ENCODE data around the gene TPCN1. TPM values are rescaled to one million over a fixed set of nuclear protein-coding genes. Genes with fewer than 3 reads are reported as not detected.
A peak's percentile ranks its signal among the peaks of the same experiment; 100 is the strongest.

The TPCN1 gene
- total RNA-seq, 1 experiment from 2014 or later = 13.5 TPM

GRCh38 chr12:113252494-113252893 lies 31.2 kb downstream of the TPCN1 start:
- no peaks in the 10 kb centered on the region for H3K23me2 ChIP-seq (ENCODE audit: insufficient read length, low read depth, low read length, poor library complexity, severe bottlenecking)
- no peak overlapping the region for H2BK15ac ChIP-seq (ENCODE audit: low read depth, low read length)
- H3K9ac ChIP-seq (ENCODE audit: extremely low read depth, insufficient read length, low read length) = no peak overlapping the region
- no peak overlapping the region for H4K8ac ChIP-seq (replicated peaks; ENCODE audit: insufficient read length, low read depth, low read length)
- H3K56ac ChIP-seq (ENCODE audit: insufficient read length, low read depth, low read length) = no peak overlapping the region
- no peak overlapping the region for H2AK5ac ChIP-seq (ENCODE audit: insufficient read length, low read length)
- H3T11ph ChIP-seq (ENCODE audit: low read length) = no peak overlapping the region
- no peak overlapping the region for H3K4me2 ChIP-seq (ENCODE audit: insufficient read depth, insufficient read length, low read length)
- peaks cover 0 to 11% (median 0%) of the 10 kb centered on the region in 3 experiments; a peak in 3 of 7 replicates for H3K36me3 Mint-ChIP-seq (ENCODE audit: insufficient read depth in 1 of 3, low read depth in 3 of 3)
- H2AFZ ChIP-seq (ENCODE audit: low read length) = no peak overlapping the region
- no peak overlapping the region for H3K4me3 Mint-ChIP-seq
- H4K5ac ChIP-seq (ENCODE audit: insufficient read length, low read depth, low read length) = no peak overlapping the region
- H3K27ac ChIP-seq (ENCODE audit: insufficient read length, low read depth, low read length) = no peak overlapping the region
- peaks cover 12 to 13% of the 10 kb centered on the region in 2 experiments for H3K4me1 Mint-ChIP-seq
- H3K27me3 ChIP-seq (ENCODE audit: insufficient read depth, low read length) = no peaks in the 10 kb centered on the region
- H3K27ac Mint-ChIP-seq = 0 out of 7 replicates have a peak overlapping the region, but pooled peaks of 1 of the 3 experiments have one; percentile 24
- no peak overlapping the region for H3K14ac ChIP-seq (ENCODE audit: insufficient read depth, low read length)
- H2BK5ac ChIP-seq (ENCODE audit: insufficient read length, low read length) = no peak overlapping the region
- H3K18ac ChIP-seq (ENCODE audit: insufficient read length, low read depth, low read length) = no peak overlapping the region
- H2BK12ac ChIP-seq (ENCODE audit: insufficient read length, low read depth, low read length) = no peak overlapping the region
- no peaks in the 10 kb centered on the region; the same call in none of the 2 replicates for H3K27me3 Mint-ChIP-seq (ENCODE audit: low read depth)
- no peak for DNase-seq
- H4K20me1 ChIP-seq (ENCODE audit: control insufficient read depth, insufficient read depth, insufficient read length) = no peaks in the 10 kb centered on the region
- H3K23ac ChIP-seq (ENCODE audit: insufficient read length, low read depth, low read length) = no peak overlapping the region
- no peak overlapping the region for H2BK120ac ChIP-seq (ENCODE audit: low read depth, low read length, poor library complexity, severe bottlenecking)
- no peaks in the 10 kb centered on the region for H3K9me3 Mint-ChIP-seq
- H2BK20ac ChIP-seq (ENCODE audit: low read depth, low read length, poor library complexity, severe bottlenecking) = no peak overlapping the region
- no CpG with 5 or more reads among the region's 10 CpGs for WGBS (ENCODE audit: extremely low coverage, insufficient read length, low lambda C conversion rate)
- H3K4me1 ChIP-seq (ENCODE audit: insufficient read depth, low read length) = no peaks in the 10 kb centered on the region
- no peaks in the 10 kb centered on the region for H3K9me3 ChIP-seq (ENCODE audit: control insufficient read depth, low read depth, low read length)
- H4K91ac ChIP-seq (ENCODE audit: insufficient read length, low read depth, low read length) = no peak overlapping the region
- H3K79me1 ChIP-seq (ENCODE audit: insufficient read depth, low read depth, low read length, poor library complexity, severe bottlenecking) = no peaks in the 10 kb centered on the region
- H3K4ac ChIP-seq (ENCODE audit: low read depth, low read length) = no peak overlapping the region
- no peaks in the 10 kb centered on the region; the same call in 1 of the 2 replicates for H3K79me2 ChIP-seq (ENCODE audit: insufficient read depth, low read length)
- TF ChIP-seq CTCF (conservative IDR thresholded peaks at IDR 0.05) = no peak

All from H9 (cell line).